DOHH2 (cell line): ENCODE results near the gene DAAM2.

Experiments used
- H3F3A ChIP-seq: fragments of 200-600 bp; sonication (generic), shearing (Covaris generic); 2 replicates; pipeline ENCODE4 v1.6.0; 2016; ENCODE audit warnings: antibody characterized with exemption, mild to moderate bottlenecking; ENCODE audit not compliant: control insufficient read depth, insufficient read depth
- H3K27ac ChIP-seq: fragments of 200-600 bp; sonication (generic); 2 replicates; pipeline ENCODE4 v1.5.1; 2014; ENCODE audit warnings: low read depth, mild to moderate bottlenecking, low read length, moderate library complexity
- H3K27me3 ChIP-seq: fragments of 200-600 bp; sonication (generic); 2 replicates; pipeline ENCODE4 v1.6.1; 2014; ENCODE audit warnings: mild to moderate bottlenecking, low read length, mixed read lengths; ENCODE audit not compliant: control insufficient read depth
- H3K36me3 ChIP-seq: fragments of 200-600 bp; sonication (generic); 2 replicates; pipeline ENCODE4 v1.6.1; 2014; ENCODE audit warnings: mild to moderate bottlenecking, low read length, moderate library complexity, mixed read lengths; ENCODE audit not compliant: control insufficient read depth
- H3K4me1 ChIP-seq: fragments of 200-600 bp; sonication (generic); 2 replicates; pipeline ENCODE4 v1.6.1; 2014; ENCODE audit warnings: mild to moderate bottlenecking, low read length, mixed read lengths; ENCODE audit not compliant: control insufficient read depth
- H3K4me2 ChIP-seq: fragments of 200-600 bp; sonication (generic); 2 replicates; pipeline ENCODE4 v1.6.0; 2014; ENCODE audit warnings: mild to moderate bottlenecking, low read length, moderate library complexity
- H3K4me3 ChIP-seq: fragments of 200-600 bp; sonication (generic); 2 replicates; pipeline ENCODE4 v1.5.1; 2014; ENCODE audit warnings: mild to moderate bottlenecking, low read length, mixed read lengths
- H3K79me2 ChIP-seq: fragments of 200-600 bp; sonication (generic); 2 replicates; pipeline ENCODE4 v1.6.1; 2014; ENCODE audit warnings: mild to moderate bottlenecking, low read length, mixed read lengths; ENCODE audit not compliant: control insufficient read depth
- H3K9me2 ChIP-seq: fragments of 200-600 bp; sonication (generic); replicated peaks from 2 replicates; pipeline ENCODE4 v1.6.1; 2014; ENCODE audit warnings: mild to moderate bottlenecking, low read length, mixed read lengths; ENCODE audit not compliant: control insufficient read depth
- H3K9me3 ChIP-seq: fragments of 200-600 bp; sonication (generic); 2 replicates; pipeline ENCODE4 v1.6.1; 2014; ENCODE audit warnings: antibody characterized with exemption, low read length, mixed read lengths; ENCODE audit not compliant: control insufficient read depth, insufficient read depth
- H4K20me1 ChIP-seq: fragments of 200-600 bp; sonication (generic); 2 replicates; pipeline ENCODE4 v1.6.0; 2014; ENCODE audit warnings: low read depth, mild to moderate bottlenecking, antibody characterized with exemption, low read length, moderate library complexity; ENCODE audit not compliant: control insufficient read depth, insufficient read depth
- EZH2phosphoT487 ChIP-seq: fragments of 200-600 bp; sonication (generic); IDR thresholded peaks from 2 replicates; pipeline ENCODE4 v1.6.1; 2017; ENCODE audit warnings: borderline replicate concordance, mild to moderate bottlenecking, antibody characterized with exemption, low read length, moderate library complexity, mixed read lengths
- TF ChIP-seq, protein P1 (sequence below): fragments of 200-600 bp; sonication (generic); IDR thresholded peaks from one replicate; pipeline ENCODE4 v1.5.1; 2014; ENCODE audit warnings: antibody characterized with exemption, mild to moderate bottlenecking, low read depth, low read length; ENCODE audit not compliant: poor library complexity, severe bottlenecking

Gene DAAM2

GRCh38 chr6:39790772-39791171, 1.4 kb upstream of the DAAM2 start:
- TF ChIP-seq, protein P1, sequence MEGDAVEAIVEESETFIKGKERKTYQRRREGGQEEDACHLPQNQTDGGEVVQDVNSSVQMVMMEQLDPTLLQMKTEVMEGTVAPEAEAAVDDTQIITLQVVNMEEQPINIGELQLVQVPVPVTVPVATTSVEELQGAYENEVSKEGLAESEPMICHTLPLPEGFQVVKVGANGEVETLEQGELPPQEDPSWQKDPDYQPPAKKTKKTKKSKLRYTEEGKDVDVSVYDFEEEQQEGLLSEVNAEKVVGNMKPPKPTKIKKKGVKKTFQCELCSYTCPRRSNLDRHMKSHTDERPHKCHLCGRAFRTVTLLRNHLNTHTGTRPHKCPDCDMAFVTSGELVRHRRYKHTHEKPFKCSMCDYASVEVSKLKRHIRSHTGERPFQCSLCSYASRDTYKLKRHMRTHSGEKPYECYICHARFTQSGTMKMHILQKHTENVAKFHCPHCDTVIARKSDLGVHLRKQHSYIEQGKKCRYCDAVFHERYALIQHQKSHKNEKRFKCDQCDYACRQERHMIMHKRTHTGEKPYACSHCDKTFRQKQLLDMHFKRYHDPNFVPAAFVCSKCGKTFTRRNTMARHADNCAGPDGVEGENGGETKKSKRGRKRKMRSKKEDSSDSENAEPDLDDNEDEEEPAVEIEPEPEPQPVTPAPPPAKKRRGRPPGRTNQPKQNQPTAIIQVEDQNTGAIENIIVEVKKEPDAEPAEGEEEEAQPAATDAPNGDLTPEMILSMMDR = no peak
- TF ChIP-seq EZH2phosphoT487 = no peak
- no peak overlapping the region for H3K27ac ChIP-seq
- no peaks in the 10 kb centered on the region for H4K20me1 ChIP-seq
- H3K4me2 ChIP-seq = no peak overlapping the region
- no peaks in the 10 kb centered on the region for H3K27me3 ChIP-seq
- no peaks in the 10 kb centered on the region for H3K4me1 ChIP-seq
- no peaks in the 10 kb centered on the region for H3F3A ChIP-seq
- no peaks in the 10 kb centered on the region for H3K9me2 ChIP-seq
- H3K79me2 ChIP-seq = no peaks in the 10 kb centered on the region
- H3K9me3 ChIP-seq = no peaks in the 10 kb centered on the region
- no peaks in the 10 kb centered on the region for H3K36me3 ChIP-seq
- H3K4me3 ChIP-seq = no peak overlapping the region

DNA sequence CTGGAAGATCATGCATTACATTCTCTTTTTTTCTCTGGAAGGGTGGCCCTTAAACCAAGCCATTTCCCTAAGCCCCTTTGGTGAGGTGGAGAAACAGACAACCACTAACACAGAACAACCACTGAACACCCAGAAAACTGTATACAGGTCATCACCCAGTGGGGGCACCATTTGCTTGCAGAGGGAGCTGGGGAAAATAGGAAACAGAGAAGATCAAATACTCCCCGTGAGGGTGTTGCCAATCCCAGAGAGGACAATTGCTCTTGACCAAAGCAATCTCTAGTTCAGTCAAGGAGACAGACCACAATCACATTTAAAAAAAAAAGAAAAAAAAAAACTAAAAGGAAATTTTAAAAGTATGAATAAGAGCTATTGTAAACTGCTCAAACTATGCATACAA, 865 bp upstream of the DAAM2 start:
- Histone ChIP-seq H3K4me2 (no peak overlapping the region), H3K27me3 (no peaks in the 10 kb centered on the region), H3K9me2 (no peaks in the 10 kb centered on the region), H3K27ac (no peak overlapping the region), H4K20me1 (no peaks in the 10 kb centered on the region), H3K36me3 (no peaks in the 10 kb centered on the region), H3K9me3 (no peaks in the 10 kb centered on the region), H3K4me1 (no peaks in the 10 kb centered on the region), H3F3A (no peaks in the 10 kb centered on the region), H3K4me3 (no peak overlapping the region), H3K79me2 (no peaks in the 10 kb centered on the region)
- TF ChIP-seq, protein P1 = no peak
- no peak for TF ChIP-seq EZH2phosphoT487

DNA sequence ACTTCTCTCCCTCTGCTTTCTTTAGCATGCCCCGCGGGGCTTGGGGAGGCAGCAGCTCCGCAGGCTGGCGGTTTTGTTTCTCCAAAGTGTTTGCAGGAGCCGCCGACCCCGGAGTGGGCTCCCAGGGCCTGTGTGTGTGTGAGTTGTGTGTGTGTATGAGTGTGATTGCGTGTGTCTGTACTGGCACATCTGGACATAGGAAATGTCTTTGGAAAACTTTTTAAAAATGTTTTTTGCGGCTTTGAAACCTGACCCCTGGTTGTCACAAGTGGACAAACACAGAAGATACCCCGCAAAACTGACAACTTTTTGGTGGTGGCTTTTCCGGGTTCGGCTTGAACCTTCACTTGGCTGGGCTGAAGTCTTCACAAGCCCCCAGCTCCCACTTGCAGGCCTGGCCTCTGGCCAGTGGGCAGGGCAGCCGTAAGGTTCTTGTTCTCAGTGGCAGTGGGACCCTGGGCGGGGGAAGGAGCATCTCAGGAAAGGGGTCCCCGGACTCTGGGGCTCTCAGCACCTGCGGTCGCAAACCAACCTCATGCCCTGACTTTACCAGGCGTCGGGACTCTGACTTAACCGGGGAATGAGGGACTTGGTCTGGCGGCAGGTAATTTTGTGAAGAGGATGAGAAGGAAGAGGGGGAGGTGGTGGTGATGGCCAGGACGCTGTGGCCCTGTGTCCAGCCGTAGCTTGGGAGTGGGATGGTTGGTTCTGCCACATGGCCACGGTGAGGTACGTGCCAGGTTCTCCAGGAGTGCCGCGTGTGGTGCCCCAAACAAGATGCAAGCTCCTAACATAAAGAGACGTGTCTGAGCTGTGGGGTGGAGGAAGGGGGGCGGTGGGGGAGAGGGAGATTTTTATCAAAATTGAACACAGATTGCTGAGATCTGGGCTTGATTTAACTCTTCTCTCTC, 619 bp downstream of the DAAM2 start:
- Histone ChIP-seq H3K4me3 (no peak overlapping the region), H3K4me1 (no peaks in the 10 kb centered on the region), H3K27me3 (no peaks in the 10 kb centered on the region), H3K9me2 (no peaks in the 10 kb centered on the region), H3F3A (no peaks in the 10 kb centered on the region), H3K4me2 (no peak overlapping the region), H3K36me3 (no peaks in the 10 kb centered on the region), H4K20me1 (no peaks in the 10 kb centered on the region), H3K9me3 (no peaks in the 10 kb centered on the region), H3K79me2 (no peaks in the 10 kb centered on the region), H3K27ac (no peak overlapping the region)
- no peak for TF ChIP-seq EZH2phosphoT487
- TF ChIP-seq, protein P1 = no peak
